ENCODE results near the gene OSCAR. TPM values are rescaled to one million over a fixed set of nuclear protein-coding genes. Genes with fewer than 3 reads are reported as not detected.
A peak's percentile ranks its signal among the peaks of the same experiment; 100 is the strongest.

Gene OSCAR
- total and polyA plus RNA-seq, 10 donors = 2.4 to 49.5 (median 17.7) TPM

DNA sequence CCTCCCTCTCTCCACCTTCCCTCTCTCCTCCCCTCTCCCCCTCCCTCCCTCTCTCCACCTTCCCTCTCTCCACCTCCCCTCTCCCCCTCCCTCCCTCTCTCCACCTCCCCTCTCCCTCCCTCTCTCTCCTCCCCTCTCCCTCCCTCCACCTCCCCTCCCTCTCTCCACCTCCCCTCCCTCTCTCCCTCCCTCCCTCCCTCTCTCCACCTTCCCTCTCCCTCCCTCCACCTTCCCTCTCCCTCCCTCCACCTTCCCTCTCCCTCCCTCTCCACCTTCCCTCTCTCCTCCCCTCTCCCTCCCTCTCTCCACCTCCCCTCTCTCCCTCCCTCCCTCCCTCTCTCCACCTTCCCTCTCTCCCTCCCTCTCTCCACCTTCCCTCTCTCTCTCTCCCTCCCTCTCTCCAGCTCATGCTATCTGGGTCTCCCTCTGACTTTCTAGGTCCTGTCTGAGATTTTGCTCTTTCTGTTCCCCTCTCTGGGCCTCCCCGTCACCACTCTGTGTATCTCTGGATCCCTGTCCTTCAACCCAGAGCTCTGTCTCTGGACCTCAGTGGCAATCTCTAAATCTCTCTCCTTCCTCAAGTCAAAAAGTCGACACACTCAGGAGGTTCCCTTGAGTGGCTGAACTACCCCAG is 33.5 kb upstream of the OSCAR start:
- Histone ChIP-seq H3K27ac (no peak overlapping the region), H3K4me3 (no peak overlapping the region), H3K4me1 (peaks cover 15 to 25% (median 23%) of the 10 kb centered on the region in 6 donors), H3K36me3 (peaks cover 2 to 49% (median 28%) of the 10 kb centered on the region in 6 donors), H3K9me3 (no peaks in the 10 kb centered on the region), H3K27me3 (replicated peaks in 1 of 7) (no peaks in the 10 kb centered on the region)
- intact Hi-C loops (cut with DNase I; ENCODE audit: low total_unique reads) = no loop called here
- WGBS, 5 donors = 62 to 80% (median 69%) methylated on average over 2 of the region's 2 CpGs
- TF ChIP-seq, protein P1, sequence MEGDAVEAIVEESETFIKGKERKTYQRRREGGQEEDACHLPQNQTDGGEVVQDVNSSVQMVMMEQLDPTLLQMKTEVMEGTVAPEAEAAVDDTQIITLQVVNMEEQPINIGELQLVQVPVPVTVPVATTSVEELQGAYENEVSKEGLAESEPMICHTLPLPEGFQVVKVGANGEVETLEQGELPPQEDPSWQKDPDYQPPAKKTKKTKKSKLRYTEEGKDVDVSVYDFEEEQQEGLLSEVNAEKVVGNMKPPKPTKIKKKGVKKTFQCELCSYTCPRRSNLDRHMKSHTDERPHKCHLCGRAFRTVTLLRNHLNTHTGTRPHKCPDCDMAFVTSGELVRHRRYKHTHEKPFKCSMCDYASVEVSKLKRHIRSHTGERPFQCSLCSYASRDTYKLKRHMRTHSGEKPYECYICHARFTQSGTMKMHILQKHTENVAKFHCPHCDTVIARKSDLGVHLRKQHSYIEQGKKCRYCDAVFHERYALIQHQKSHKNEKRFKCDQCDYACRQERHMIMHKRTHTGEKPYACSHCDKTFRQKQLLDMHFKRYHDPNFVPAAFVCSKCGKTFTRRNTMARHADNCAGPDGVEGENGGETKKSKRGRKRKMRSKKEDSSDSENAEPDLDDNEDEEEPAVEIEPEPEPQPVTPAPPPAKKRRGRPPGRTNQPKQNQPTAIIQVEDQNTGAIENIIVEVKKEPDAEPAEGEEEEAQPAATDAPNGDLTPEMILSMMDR (IDR thresholded peaks at IDR 0.05 in 8 of 11, conservative IDR thresholded peaks at IDR 0.05 in 3 of 11) = no peak
- TF ChIP-seq POLR2A (IDR thresholded peaks at IDR 0.05) (no peak), POLR2AphosphoS5 (IDR thresholded peaks at IDR 0.05) (no peak)
- no peak for DNase-seq

DNA sequence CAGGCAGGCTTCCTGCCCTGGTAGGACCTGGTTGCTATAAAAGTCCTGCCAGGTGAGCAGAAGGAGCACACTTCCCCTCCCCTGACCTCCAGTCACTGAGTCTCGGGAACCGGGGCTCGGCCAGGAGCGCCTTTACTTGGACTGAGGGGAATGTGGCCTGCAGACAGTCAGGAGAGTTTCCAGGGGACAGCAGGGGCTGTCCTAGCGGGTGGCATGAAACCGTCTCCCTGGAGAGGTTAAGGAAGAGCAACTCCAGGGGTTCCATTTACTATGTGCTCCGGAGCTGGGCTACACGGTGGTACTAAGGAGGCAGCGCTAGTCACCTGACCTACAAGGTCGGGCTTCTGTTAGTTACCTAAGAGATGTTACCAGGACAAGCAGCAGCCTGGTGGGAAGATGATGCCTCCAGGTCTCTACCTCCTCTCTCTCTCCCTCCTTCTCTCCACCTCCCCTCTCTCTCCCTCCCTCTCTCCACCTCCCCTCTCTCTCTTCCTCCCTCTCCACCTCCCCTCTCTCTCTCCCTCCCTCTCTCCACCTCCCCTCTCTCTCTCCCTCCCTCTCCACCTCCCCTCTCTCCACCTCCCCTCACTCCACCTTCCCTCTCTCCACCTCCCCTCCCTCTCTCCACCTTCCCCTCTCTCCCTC is 32.8 kb upstream of the OSCAR start:
- intact Hi-C loops (cut with DNase I; ENCODE audit: low total_unique reads) = no loop called here
- DNase-seq = no peak
- H3K4me3 ChIP-seq = no peak overlapping the region
- H3K4me1 ChIP-seq = peaks cover 8 to 19% (median 17%) of the 10 kb centered on the region in 6 donors
- H3K9me3 ChIP-seq = no peaks in the 10 kb centered on the region
- H3K36me3 ChIP-seq = peaks cover 4 to 51% (median 35%) of the 10 kb centered on the region in 6 donors
- TF ChIP-seq POLR2A (IDR thresholded peaks at IDR 0.05) (no peak), POLR2AphosphoS5 (IDR thresholded peaks at IDR 0.05) (peak in 1 of 3 donors; percentile 17)
- WGBS, 5 donors = 76 to 87% (median 84%) methylated on average over 10 of the region's 10 CpGs
- no peak overlapping the region for H3K27ac ChIP-seq
- H3K27me3 ChIP-seq (replicated peaks in 1 of 7) = no peaks in the 10 kb centered on the region

DNA sequence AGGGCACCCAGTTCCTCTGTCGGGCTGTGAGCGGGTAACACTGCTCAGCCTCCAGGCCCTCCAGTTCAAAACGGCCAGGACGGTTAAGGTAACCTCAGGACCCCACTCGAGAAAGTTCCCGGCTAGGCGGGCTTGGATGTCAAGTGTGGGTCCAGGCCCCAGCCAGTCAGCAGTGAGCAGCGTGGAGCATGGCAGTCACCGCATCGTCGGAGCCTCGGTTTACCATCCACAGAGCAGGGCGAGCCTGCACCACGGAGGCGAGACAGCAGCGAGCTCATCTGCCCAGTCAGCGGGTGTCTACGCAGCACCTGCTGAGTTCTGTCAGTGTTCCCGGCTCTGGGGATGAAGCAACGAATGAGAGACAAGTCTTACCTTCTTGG is 29.0 kb upstream of the OSCAR start:
- TF ChIP-seq, protein P1 (IDR thresholded peaks at IDR 0.05 in 8 of 11, conservative IDR thresholded peaks at IDR 0.05 in 3 of 11) = no peak
- TF ChIP-seq POLR2AphosphoS5 (IDR thresholded peaks at IDR 0.05) = peak in 1 of 3 donors; percentile 7
- H3K4me1 ChIP-seq = no peaks in the 10 kb centered on the region
- H3K4me3 ChIP-seq = no peak overlapping the region
- no peak for DNase-seq
- H3K27ac ChIP-seq = no peak overlapping the region
- intact Hi-C loops (cut with DNase I; ENCODE audit: low total_unique reads) = no loop called here
- no peaks in the 10 kb centered on the region for H3K27me3 ChIP-seq (replicated peaks in 1 of 7)
- WGBS, 5 donors = 96 to 98% (median 97%) methylated on average over 13 to 20 of the region's 20 CpGs
- H3K9me3 ChIP-seq = no peaks in the 10 kb centered on the region
- peaks cover 4 to 89% (median 73%) of the 10 kb centered on the region in 6 donors for H3K36me3 ChIP-seq

DNA sequence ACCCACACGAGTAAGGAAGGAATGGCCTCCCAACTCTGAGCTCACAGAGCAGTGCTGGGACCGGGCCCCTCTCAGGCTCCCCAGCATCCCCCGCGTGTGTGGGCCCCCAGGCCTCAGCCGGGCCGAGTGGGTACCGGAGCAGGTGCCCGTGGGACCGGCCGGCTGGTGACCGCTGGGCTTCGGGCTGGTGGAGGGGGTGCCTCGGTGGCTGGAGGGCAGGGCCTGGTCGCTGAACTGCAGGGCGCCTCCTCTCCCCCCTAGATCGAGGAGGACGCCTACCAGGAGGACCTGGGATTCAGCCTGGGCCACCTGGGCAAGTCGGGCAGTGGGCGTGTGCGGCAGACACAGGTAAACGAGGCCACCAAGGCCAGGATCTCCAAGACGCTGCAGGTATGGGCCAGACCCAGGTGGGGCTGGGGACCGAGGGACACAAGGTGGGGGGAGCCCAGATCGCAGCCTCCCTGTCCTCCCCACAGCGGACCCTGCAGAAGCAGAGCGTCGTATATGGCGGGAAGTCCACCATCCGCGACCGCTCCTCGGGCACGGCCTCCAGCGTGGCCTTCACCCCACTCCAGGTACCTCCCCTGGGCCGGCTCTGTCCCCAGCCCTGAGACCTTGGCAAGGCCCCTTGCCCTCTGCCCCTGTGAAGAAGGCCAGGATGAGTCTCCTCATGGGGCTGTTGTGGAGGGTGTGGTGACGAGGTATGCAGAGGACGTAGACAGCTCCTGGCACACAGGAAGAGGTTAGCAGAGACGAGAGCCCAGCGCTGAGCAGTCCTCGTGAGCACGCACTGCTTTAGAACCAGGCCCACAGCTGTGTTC is 28.4 kb upstream of the OSCAR start:
- Histone ChIP-seq H3K27me3 (replicated peaks in 1 of 7) (no peaks in the 10 kb centered on the region), H3K4me3 (no peak overlapping the region), H3K36me3 (peaks cover 4 to 95% (median 79%) of the 10 kb centered on the region in 6 donors), H3K9me3 (no peaks in the 10 kb centered on the region), H3K4me1 (no peaks in the 10 kb centered on the region), H3K27ac (no peak overlapping the region)
- TF ChIP-seq, protein P1 (IDR thresholded peaks at IDR 0.05 in 8 of 11, conservative IDR thresholded peaks at IDR 0.05 in 3 of 11) = no peak
- peak in 1 of 3 donors; percentile 6 for TF ChIP-seq POLR2AphosphoS5 (IDR thresholded peaks at IDR 0.05)
- no peak for DNase-seq
- WGBS, 5 donors = 95 to 96% (median 96%) methylated on average over 16 to 41 of the region's 41 CpGs
- intact Hi-C loops (cut with DNase I; ENCODE audit: low total_unique reads) = no loop called here
